AG04449 (cell line): Measurements from ENCODE around the gene PPP1R27.

Experiments
- CTCF ChIA-PET: fragments of 350-600 bp; formaldehyde crosslinking; extraction: SDS; loops from one replicate; lab custom pipeline; 2021; ENCODE audit warnings: antibody characterized with exemption; lab: Yijun Ruan, JAX
- POLR2A ChIA-PET: fragments of 400-600, 350-600 bp; formaldehyde crosslinking; extraction: SDS; loops from one replicate; lab custom pipeline; 2020; ENCODE audit warnings: antibody characterized with exemption, inconsistent platforms; lab: Yijun Ruan, JAX
- DNase-seq: peaks from one replicate; pipeline ENCODE4 v3.0.0-alpha.2; 2010; ENCODE audit warnings: low read depth, low spot score
- H3K4me3 ChIP-seq: 2 replicates; pipeline ENCODE4 v1.5.1; 2011; ENCODE audit warnings: low read depth, mild to moderate bottlenecking, control low read depth, low read length
- CTCF ChIP-seq: IDR thresholded peaks from one replicate; pipeline ENCODE4 v1.5.1; 2011; ENCODE audit warnings: mild to moderate bottlenecking, moderate library complexity, low read length, control low read depth, inconsistent platforms; ENCODE audit not compliant: insufficient read depth; ENCODE audit errors: missing control alignments

Gene PPP1R27

GRCh38 chr17:81810892-81811704 is 23.8 kb downstream of the PPP1R27 start:
- CTCF ChIA-PET = no interaction called here
- TF ChIP-seq CTCF = no peak
- POLR2A ChIA-PET = no interaction called here
- no peak overlapping the region for H3K4me3 ChIP-seq
- no peak for DNase-seq

GRCh38 chr17:81810476-81810875 is 24.4 kb downstream of the PPP1R27 start:
- DNase-seq = no peak
- POLR2A ChIA-PET = no interaction called here
- H3K4me3 ChIP-seq = no peak overlapping the region
- CTCF ChIA-PET = no interaction called here
- no peak for TF ChIP-seq CTCF

DNA sequence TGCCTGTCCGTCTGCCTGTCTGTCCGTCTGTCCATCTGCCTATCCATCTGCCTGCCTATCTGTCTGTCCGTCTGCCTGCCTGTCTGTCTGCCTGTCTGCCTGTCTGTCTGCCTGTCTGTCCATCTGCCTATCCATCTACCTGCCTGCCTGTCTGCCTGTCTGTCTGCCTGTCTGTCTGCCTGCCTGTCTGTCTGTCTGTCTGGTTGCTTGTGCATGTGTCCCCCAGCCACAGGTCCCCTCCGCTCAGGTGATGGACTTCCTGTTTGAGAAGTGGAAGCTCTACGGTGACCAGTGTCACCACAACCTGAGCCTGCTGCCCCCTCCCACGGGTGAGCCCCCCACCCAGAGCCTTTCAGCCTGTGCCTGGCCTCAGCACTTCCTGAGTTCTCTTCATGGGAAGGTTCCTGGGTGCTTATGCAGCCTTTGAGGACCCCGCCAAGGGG is 25.3 kb downstream of the PPP1R27 start:
- POLR2A ChIA-PET = no interaction called here
- H3K4me3 ChIP-seq = no peak overlapping the region
- DNase-seq = no peak
- CTCF ChIA-PET = no interaction called here
- TF ChIP-seq CTCF = no peak

DNA sequence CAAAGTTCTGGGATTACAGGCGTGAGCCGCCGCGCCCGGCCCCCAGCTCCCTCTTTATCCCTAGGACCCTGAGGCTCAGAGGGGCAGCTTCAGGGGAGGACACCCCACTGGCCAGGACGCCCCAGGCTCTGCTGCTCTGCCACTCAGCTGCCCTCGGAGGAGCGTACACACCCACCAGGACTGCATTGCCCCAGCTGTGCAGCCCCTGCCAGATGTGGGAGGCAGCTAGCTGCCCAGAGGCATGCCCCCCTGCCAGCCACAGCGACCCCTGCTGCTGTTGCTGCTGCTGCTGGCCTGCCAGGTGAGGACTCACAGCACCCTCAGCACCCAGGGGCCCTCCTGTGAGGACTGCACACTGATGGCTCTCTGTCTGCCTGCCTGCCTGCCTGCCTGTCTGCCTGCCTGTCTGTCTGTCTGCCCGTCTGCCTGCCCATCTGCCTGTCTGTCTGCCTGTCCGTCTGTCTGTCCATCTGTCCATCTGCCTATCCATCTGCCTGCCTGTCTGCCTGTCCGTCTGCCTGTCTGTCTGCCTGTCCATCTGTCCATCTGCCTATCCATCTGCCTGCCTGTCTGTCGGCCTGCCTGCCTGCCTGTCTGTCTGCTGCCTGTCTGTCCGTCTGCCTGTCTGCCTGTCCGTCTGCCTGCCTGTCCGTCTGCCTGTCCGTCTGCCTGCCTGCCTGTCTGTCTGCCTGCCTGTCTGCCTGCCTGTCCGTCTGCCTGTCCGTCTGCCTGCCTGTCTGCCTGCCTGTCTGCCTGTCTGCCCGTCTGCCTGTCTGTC is 25.9 kb downstream of the PPP1R27 start:
- CTCF ChIA-PET = no interaction called here
- no peak for TF ChIP-seq CTCF
- POLR2A ChIA-PET = no interaction called here
- H3K4me3 ChIP-seq = no peak overlapping the region
- no peak for DNase-seq

GRCh38 chr17:81807839-81808238 is 27.0 kb downstream of the PPP1R27 start:
- DNase-seq = no peak
- CTCF ChIA-PET = interaction anchor here (0.7 kb wide), 1 partner anchor 77 kb away, joined by 3 read pairs; no protein-coding TSS in a partner anchor
- POLR2A ChIA-PET = interaction anchor here (1.5 kb wide), 1 partner anchor 25 kb away, joined by 4 read pairs; the partner anchor contains the start of gene MCRIP1
- no peak overlapping the region for H3K4me3 ChIP-seq
- no peak for TF ChIP-seq CTCF
